ENCODE data around the gene ADRB2.
"Not testable (repeated sequence)": the region's sequence is repeated elsewhere in the genome, so short reads cannot be mapped to it uniquely, and the experiment has no call there.

Gene ADRB2

DNA sequence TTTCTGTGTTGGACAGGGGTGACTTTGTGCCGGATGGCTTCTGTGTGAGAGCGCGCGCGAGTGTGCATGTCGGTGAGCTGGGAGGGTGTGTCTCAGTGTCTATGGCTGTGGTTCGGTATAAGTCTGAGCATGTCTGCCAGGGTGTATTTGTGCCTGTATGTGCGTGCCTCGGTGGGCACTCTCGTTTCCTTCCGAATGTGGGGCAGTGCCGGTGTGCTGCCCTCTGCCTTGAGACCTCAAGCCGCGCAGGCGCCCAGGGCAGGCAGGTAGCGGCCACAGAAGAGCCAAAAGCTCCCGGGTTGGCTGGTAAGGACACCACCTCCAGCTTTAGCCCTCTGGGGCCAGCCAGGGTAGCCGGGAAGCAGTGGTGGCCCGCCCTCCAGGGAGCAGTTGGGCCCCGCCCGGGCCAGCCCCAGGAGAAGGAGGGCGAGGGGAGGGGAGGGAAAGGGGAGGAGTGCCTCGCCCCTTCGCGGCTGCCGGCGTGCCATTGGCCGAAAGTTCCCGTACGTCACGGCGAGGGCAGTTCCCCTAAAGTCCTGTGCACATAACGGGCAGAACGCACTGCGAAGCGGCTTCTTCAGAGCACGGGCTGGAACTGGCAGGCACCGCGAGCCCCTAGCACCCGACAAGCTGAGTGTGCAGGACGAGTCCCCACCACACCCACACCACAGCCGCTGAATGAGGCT is at the start of gene ADRB2:
Gene ADRB2 (plus strand): TSS at position 559 of the 686 bp plus-strand sequence. CDS start 221 bp downstream, outside the sequence.
- peak; percentile 80 for DNase-seq

DNA sequence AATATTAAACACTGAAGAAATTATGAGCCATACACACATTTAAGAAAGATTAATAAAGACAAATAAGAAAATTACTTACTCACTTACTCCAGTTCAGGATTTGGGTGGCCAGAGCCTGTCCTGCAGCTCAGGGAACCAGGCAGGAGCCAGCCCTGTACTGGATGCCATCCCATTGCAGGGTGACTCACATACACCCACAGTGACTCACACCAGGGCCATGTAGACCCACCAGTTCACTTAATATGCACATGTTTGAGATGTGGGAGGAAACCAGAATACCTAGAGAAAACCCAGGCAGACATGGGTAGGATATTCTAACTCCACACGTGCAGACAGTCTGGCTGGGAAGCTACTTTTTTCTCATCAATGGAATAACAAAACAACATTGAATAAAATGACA is 49.6 kb upstream of the ADRB2 start:
- peak; percentile 62 for DNase-seq

DNA sequence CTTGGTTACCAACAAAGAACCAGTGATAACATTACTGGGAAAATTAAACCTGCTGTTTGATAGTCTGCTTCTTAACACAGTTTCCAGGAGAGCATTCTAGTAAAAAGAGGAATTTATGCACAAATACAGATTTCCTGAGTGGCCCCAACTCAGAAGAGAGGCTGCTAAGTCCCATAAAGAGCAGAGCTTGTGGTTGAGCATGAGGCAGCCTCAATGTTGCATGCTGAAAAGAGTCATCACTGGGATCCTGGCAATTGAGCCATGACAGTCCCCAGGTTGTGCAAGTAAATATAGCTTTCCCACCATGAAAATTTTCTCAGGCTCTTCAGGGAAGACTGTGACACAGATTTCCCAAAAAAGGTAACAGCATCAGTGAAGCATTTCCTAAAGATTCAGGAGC is 47.5 kb upstream of the ADRB2 start:
- no peak for DNase-seq

DNA sequence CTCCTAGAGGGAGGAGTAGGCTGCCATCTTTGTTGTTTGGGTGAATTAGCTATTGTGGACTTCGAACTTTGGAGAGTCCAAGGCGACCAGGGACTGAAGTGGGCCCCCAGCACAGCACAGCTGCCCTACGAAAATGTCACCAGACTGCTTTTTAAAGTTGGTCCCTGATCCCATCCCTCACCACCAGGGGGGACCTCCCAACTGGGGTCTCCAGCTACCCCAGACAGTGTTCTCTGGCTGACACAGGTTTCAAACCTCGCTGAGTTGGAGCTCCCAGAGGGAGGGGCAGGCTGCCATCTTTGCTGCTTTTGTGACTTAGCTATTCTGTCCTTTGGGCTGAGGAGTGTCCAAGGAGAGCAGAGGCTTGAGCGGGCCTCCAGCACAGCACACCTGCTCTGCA is 45.7 kb upstream of the ADRB2 start:
- DNase-seq, result no peak

DNA sequence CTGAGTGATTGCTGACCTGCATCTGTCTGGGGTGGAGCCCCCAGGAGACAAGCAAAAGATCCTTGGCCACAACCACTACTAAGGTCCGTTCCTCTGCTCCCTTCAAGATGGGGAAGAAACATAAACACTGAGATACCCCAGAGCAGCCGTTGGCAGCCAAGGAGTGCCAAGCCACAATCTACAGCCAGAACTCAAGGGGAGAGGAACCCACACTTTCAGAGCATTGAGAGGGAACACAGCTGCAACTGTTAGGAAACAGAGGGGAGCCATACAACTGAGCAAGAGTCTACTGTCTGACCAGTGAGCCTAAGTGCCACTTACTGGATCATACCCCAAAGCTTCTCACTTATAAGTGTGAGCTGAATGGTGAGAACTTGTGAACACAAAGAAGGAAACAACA is 44.6 kb upstream of the ADRB2 start:
- no peak for DNase-seq

DNA sequence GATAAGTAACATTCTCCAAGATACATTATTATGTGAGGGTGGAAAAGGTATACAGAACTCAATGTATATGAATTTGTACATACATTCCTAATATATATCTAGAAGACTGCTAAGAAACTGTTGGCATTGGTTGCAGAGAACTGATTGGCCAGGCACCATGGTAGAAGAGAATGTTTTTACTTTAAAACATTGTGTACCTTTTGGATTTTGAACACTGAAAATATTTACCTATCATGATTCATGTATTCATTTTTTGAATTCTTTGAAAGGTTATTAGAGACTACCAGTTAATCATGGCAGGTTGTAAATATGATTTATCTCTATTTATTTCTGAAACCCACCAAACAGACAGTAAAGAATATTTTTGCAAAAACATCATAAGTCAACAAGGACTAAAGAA is 41.2 kb upstream of the ADRB2 start:
- DNase-seq, result no peak

DNA sequence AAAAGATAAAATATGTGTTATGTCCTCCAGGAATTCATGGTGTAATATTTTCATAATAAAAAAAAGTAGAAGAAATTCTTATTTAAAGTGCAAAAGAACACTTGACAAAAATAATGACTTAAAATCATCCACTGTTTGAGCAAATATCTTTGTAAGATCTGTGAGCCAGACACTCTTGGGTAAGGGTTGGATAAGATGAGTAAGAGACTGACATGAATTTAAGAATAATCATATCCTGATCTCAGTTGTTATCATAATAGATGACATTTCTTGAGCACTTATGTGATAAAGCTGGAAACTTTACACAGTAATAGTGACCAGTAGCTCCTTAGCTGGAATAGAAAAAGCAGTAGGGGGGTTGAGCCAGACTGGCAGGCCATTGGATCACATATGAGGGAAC is 40.0 kb upstream of the ADRB2 start:
- DNase-seq, result no peak

DNA sequence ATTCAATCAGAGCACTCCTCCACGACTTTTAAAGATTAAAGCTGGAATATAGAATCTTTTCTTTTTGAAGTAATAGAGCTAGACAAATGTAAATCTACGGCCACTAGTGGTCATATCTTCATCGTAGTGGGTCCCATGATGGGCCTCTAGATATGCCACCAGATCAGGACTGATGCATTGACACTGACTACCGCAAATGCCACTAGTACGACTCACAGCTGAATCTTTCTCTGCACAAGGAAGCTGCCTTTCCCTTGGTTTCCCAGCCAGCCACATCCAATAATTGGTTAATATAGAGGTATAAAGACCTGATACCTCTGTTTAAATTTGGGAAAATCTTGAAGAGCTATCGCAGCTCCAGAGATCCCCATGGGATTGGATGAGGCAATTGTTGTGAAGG is 37.8 kb upstream of the ADRB2 start:
- no peak for DNase-seq

DNA sequence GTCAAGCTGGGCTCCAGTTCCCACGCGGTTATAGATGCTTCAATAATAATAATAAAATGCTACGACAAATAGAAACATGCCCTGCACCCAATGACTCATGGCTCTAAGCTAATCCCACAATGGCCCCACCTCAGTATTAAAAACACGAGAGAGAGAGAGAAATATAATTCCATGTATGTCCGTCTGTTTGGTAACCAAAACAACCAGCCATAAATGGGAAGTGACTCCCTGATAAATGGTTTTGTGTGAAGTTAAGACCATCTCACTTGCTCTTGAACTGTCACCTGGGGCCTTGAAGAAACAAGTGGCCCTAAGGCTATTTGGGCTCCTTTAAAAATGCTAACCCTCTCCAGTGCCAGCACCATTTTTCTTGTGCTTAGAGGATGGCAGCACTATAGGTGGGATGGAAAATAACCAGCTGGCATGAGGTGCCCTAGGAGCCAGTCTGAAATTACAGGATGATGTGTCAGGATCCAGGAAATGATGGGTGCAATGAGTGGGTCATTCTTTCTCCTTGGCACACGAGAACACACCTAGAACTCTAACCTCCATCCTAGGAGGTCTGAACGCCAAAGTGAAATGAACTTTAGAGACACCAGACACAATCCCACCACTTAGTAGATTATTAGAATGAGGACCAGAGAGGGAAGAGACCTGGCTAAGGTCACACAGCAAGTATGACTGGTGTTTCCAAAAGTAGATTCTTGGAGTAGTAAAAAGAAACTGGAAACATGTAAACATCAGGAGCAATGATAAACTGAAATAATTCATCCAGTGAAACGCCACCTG is 35.7 kb upstream of the ADRB2 start:
- DNase-seq, result no peak

DNA sequence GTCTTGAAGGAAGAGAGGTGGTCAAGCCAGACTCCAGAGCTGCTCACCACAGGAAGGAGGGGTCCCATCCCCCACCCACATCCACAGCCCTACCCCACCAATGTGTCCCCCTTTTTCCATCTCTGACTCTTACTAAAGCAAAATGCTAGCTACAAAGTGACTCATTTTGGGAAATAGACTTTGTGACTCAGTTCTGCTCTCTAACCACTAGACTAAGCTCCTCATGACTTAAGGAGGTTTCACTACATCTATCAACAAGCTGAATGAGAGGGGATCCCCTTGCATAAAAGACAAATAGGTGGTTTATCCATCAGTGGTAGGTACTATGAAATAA is 35.1 kb upstream of the ADRB2 start:
- peak; percentile 46 for DNase-seq

DNA sequence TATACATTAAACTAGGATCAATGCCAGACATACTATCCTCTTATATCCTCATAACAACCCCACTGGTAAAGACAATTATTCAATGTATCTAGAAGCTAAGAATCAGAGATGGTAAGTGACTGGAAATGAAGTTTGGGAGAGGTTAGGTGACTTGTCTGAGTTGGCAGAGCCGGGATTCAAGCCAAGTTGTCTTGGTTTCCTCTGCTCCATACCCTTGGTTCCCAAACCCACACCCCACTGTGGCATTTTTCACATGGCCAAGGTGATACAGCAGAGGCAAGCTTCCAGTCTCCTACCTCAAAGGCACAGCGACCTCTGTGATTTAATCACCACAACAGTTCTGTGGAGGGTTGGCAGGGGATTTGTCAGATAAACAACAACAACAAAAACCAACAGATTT is 34.7 kb upstream of the ADRB2 start:
- no peak for DNase-seq

DNA sequence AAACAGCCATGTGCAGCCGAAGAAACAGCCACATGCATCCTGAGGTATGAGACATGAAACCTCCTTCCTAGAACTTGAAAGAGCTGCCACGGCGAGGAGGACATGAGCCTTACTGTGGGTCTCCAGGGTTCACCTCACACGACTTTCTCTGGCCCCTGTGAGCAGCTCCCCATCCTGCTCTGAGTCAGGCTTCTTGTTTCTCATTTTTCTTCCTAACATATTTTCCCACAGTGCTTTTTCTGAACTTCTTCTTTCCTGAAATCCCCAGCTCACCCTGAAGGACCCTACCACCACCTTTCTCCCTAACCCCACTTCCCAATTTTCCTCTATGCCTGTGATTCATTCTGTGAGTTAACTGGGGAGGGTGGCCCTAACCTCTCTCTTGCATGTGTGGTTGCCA is 33.7 kb upstream of the ADRB2 start:
- DNase-seq, result no peak

DNA sequence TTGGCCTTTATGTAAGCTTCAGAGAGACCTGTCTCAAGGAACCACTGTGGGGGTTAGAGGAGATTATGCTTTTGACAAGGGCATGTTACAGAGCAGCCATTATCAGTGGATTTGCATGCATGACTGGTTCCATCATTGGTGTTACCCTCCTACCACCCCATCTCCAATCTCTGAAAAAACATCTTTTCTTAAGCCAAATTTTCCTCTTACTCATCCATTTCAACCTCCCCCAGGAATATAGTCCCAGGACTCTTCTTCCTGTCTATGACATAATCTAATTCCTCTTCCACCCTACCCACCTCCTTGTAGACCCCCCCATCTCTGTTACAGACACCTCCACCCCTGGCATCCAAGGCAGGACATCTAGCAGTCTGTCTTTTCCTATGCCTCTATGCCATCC is 33.1 kb upstream of the ADRB2 start:
- DNase-seq, result no peak

DNA sequence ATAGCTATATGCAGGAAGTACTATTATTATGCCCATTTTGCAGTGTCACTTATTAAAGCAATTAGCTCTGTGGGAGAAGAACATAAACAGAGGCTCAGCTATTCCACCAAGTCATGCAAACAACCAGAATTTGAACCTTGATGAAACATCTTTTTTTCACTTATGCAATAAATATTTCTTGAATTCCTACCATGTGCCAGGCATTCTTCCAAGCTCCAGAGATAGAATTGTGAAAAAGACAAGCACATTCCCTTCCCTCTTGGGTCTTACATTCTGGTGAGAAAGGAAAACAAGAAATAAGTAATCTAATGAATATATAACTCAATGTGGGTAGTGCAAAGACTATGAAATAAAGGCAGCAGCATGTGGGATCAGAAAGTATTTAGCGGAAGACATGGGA is 32.1 kb upstream of the ADRB2 start:
- DNase-seq, result peak; percentile 55

DNA sequence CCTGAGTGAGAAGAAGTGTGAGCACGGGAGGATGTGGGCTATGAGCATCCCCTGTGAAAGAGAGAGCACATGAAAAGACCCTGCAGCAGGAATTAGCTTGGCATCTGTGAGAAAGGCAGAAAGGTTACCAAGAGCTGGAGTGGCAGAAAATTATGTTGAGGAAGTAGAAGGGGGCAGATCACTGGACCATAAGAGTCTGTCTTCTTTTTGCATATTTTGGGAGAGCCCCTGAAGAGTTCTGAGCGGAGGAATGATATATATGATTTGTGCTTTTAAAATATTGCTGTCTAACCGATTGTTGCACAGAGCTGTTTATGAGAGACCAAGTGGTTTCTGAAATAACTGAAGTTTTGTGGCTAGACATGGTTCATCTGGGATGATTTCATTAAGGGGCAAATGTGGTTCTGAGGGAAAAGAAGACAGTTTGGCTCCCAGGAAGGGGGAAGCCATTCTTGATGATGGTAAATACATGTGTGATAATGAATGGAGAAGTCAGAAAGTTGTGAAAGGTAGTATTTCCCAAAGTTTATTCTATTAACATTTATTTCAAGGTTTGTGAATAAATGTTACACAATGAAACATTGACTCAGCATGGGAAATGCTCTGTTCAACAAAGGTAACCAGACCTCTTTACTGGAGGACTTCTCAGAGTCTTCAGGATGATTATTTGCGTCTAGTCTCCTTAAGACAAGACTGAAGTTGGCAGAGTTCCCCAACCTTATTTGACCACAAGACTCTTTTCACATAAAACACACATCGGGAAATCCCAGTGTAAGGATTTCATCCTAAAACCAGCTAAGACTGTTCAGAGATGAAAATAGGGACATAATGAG is 31.5 kb upstream of the ADRB2 start:
- peak; percentile 79 for DNase-seq

DNA sequence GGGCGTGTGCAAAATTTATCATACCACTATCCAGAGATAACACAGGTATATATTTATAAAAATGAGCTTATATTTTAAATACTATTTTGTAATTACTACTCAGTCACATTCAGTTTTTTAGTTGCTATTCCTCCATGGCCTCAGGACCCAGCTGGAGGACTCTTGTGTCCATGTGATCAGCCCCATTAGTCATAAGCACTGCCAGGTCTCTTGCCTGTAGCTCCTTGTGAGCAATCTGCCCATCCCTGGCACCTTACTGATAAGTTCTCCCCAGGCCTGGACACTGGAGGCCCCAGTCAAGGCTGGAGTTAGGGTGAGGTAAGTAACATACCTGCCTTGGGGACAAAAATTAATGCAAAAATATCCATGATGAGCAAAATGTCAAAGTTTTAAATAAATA is 29.5 kb upstream of the ADRB2 start:
- no peak for DNase-seq

DNA sequence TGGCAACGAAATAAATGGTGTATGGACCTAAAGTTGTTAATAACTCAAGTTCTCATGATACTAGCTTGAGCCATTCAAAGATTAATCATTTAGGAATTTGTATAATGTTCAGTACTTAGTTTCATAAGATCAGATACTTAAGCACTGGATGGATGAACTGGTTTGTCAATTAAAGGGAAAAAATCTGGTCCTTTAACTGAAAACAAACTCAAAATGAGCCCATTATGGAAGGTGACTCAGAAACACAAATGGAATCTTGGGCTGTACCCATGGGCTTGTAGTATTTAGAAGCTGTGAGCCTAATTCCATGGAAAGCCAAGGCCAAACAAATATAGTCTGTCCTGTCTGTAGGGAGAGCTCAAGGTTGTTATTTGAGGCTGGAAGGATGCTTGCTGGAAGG is 27.6 kb upstream of the ADRB2 start:
- DNase-seq, result no peak

DNA sequence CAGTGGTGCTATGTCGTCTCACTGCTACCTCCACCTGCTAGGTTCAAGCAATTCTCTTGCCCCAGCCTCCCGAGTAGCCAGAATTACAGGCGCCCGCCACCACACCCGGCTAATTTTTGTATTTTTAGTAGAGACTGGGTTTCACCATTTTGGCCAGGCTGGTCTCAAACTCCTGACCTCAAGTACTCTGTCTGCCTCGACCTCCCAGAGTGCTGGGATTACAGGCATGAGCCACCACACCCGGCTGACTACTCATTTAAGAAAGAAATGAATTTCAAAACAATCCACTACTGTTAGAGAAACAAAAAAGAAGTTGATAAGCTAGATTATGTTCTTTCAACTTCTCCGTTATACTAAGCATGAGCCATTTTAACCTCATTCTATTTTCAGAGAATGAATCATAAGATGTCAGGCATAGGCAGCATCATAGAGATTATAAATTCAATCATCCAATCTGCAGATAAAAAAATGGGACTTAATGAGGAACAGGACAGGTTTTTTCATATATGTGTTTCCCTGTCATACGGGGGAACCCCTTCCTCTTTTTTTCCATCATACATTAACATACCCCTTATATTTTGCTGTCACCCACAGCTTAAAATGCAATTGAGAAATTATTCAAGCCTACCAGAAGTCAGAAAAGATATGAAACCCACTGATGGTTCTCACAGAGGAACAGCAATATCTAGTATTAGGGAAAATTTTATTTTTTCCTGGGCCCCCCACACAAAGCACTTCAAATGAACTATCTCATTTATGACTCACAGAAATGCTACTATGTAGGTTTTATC is 26.5 kb upstream of the ADRB2 start:
- DNase-seq, result no peak

DNA sequence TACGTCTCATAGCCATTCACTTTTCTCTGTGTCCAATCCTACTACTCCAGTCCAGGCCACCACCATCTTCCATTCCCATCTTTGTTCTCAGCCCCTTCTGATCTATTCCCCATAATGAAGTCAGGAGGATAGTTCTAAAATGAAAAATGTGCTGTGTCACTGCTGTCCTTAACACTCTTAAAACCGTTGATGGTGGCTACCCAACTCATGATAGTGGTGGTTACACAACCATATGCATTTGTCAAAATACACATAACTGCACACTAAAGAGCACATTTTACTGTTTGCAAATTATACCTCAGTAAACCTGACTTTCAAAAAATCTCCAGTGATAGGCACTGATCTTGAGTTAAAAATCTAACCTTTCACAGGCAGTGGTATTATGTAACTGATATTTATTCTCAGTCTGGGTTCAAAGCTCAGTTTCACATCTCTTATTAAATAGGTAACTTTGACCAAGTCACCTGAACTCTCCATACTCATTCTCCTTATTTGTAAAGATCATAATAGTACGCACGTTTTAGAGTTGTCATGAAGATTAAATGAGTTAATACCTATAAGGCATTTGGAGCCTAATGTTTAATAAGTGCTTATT is 24.6 kb upstream of the ADRB2 start:
- no peak for DNase-seq

DNA sequence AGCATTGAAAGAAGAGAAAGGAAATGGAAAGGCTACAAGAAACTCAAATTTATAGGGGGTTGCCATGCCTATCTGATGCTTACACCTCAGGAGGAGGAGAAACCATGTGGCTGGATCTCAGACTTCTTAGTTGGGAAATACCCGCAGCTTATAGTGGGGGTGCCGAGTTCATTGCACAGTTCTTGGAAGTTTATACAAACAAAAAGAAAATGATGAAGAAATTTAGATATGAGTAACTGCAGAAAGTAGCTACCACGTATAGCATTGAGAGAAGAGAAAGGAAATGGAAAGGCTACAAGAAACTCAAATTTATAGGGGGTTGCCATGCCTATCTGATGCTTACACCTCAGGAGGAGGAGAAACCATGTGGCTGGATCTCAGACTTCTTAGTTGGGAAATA is 23.0 kb upstream of the ADRB2 start:
- DNase-seq, result not testable (repeated sequence)

DNA sequence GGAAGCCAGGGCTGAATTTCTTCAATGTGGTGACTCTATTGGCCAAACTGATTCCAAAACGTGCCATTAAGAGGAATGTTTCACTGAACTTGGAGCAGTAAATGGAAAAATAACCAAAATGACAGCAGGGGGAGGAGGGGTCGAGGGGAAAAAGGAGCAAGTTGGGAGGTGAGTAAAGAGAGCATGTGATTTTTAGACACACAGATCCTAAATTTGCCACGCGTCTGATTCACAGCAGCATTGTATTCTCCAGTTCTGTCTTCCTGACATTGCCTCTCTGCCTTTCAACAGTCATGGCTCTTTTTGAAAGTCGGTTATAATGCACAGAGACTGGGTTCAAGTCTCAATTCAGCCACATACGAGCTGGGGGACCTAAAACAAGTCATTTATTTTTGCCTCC is 22.0 kb upstream of the ADRB2 start:
- DNase-seq, result no peak

All from fibroblast of upper back skin (primary cell).